Suprapubic skin (tissue), 4 donors: Measurements from ENCODE around the gene CALN1. TPM values are rescaled to one million over a fixed set of nuclear protein-coding genes. Genes with fewer than 3 reads are reported as not detected.

ENCODE experiments used
- DNase-seq, 2 donors: peaks; one replicate each; pipeline ENCODE4 v3.0.0-alpha.2; 2019; ENCODE audit warnings: low spot score in 2 of 2
- H3K27ac ChIP-seq: fragments of 200-600 bp; sonication (generic); one replicate; pipeline ENCODE4 v1.5.1; 2019
- H3K27me3 ChIP-seq: fragments of 200-600 bp; sonication (generic); one replicate; pipeline ENCODE4 v1.5.1; 2019
- H3K36me3 ChIP-seq: fragments of 200-600 bp; sonication (generic); one replicate; pipeline ENCODE4 v1.5.1; 2019
- H3K4me1 ChIP-seq: fragments of 200-600 bp; sonication (generic); one replicate; pipeline ENCODE4 v1.5.1; 2019
- H3K4me3 ChIP-seq: fragments of 200-600 bp; sonication (generic); one replicate; pipeline ENCODE4 v1.5.1; 2019; ENCODE audit warnings: mild to moderate bottlenecking
- H3K9me3 ChIP-seq: fragments of 200-600 bp; sonication (generic); one replicate; pipeline ENCODE4 v1.5.1; 2019
- CTCF ChIP-seq, 2 donors: fragments of 200-600 bp in 1 of 2; fragments of 450-650 bp in 1 of 2; sonication (generic) in 1 of 2; IDR thresholded peaks; one replicate each; pipeline ENCODE4 v1.5.1; 2016 to 2019; ENCODE audit warnings: antibody characterized with exemption in 2 of 2, mild to moderate bottlenecking in 1 of 2, moderate library complexity in 1 of 2
- EP300 ChIP-seq: sonication (generic); formaldehyde crosslinking; IDR thresholded peaks from one replicate; pipeline ENCODE4 v1.6.1; 2017; ENCODE audit warnings: antibody characterized with exemption
- POLR2A ChIP-seq, 2 donors: fragments of 450-650 bp; IDR thresholded peaks; one replicate each; pipeline ENCODE4 v1.6.1; 2017; ENCODE audit warnings: antibody characterized with exemption in 2 of 2, mild to moderate bottlenecking in 2 of 2, moderate library complexity in 2 of 2
- POLR2AphosphoS5 ChIP-seq, 3 donors: sonication (generic); formaldehyde crosslinking; IDR thresholded peaks; one replicate each; pipeline ENCODE4 v1.6.1; 2017; ENCODE audit warnings: antibody characterized with exemption in 3 of 3
- WGBS: methylation state at CpG from one replicate; pipeline ENCODE4 v1.1.5; 2018; 5-methylcytosine and 5-hydroxymethylcytosine counted together
- total RNA-seq, 4 donors: library from RNA; depleted of rRNA; stranded (reverse); fragments of >200 nt; gene quantifications; one replicate each; pipeline ENCODE4 v1.1.0, GENCODE V29; 2016

The CALN1 gene
- total RNA-seq, 4 donors from 2014 or later = 0.91 to 10.0 (median 3.9) TPM

- Histone ChIP-seq H3K9me3 (no peaks in the 10 kb centered on the region), H3K36me3 (no peaks in the 10 kb centered on the region), H3K4me1 (no peaks in the 10 kb centered on the region), H3K27me3 (no peaks in the 10 kb centered on the region), H3K4me3 (no peak overlapping the region), H3K27ac (no peak overlapping the region)
- 55% methylated on average over 1 of the region's 1 CpG for WGBS
- TF ChIP-seq EP300 (no peak), POLR2AphosphoS5 (IDR thresholded peaks at IDR 0.05) (no peak), CTCF (IDR thresholded peaks at IDR 0.05) (no peak), POLR2A (IDR thresholded peaks at IDR 0.05) (no peak)
- DNase-seq = no peak
Observed at GRCh38 chr7:71817916-71818315, 594.2 kb downstream of the CALN1 start.

- Histone ChIP-seq H3K9me3 (no peaks in the 10 kb centered on the region), H3K4me3 (no peak overlapping the region), H3K27me3 (no peaks in the 10 kb centered on the region), H3K4me1 (no peaks in the 10 kb centered on the region), H3K36me3 (no peaks in the 10 kb centered on the region), H3K27ac (no peak overlapping the region)
- TF ChIP-seq EP300 (no peak), POLR2AphosphoS5 (IDR thresholded peaks at IDR 0.05) (no peak), CTCF (IDR thresholded peaks at IDR 0.05) (no peak), POLR2A (IDR thresholded peaks at IDR 0.05) (no peak)
- 59% methylated on average over 1 of the region's 1 CpG for WGBS
- DNase-seq = no peak
Observed at GRCh38 chr7:71808115-71808514, 604.0 kb downstream of the CALN1 start.

- Histone ChIP-seq H3K4me1 (no peaks in the 10 kb centered on the region), H3K27me3 (no peaks in the 10 kb centered on the region), H3K9me3 (no peaks in the 10 kb centered on the region), H3K4me3 (no peak overlapping the region), H3K36me3 (no peaks in the 10 kb centered on the region), H3K27ac (no peak overlapping the region)
- DNase-seq = no peak
- TF ChIP-seq POLR2A (IDR thresholded peaks at IDR 0.05) = no peak
- no peak for TF ChIP-seq CTCF (IDR thresholded peaks at IDR 0.05)
- no peak for TF ChIP-seq EP300
- no peak for TF ChIP-seq POLR2AphosphoS5 (IDR thresholded peaks at IDR 0.05)
- WGBS = 82% methylated on average over 3 of the region's 3 CpGs
Observed at GRCh38 chr7:71804256-71804655, 607.9 kb downstream of the CALN1 start.

GRCh38 chr7:71801976-71802375, 610.2 kb downstream of the CALN1 start:
- no peak for TF ChIP-seq POLR2AphosphoS5 (IDR thresholded peaks at IDR 0.05)
- TF ChIP-seq CTCF (IDR thresholded peaks at IDR 0.05) = no peak
- no peak for TF ChIP-seq EP300
- no peak for TF ChIP-seq POLR2A (IDR thresholded peaks at IDR 0.05)

GRCh38 chr7:71800321-71800720, 611.8 kb downstream of the CALN1 start:
- H3K4me1 ChIP-seq = no peaks in the 10 kb centered on the region
- no peak overlapping the region for H3K27ac ChIP-seq
- DNase-seq = no peak
- 87% methylated on average over 11 of the region's 11 CpGs for WGBS
- TF ChIP-seq CTCF (IDR thresholded peaks at IDR 0.05) (no peak), POLR2A (IDR thresholded peaks at IDR 0.05) (no peak), POLR2AphosphoS5 (IDR thresholded peaks at IDR 0.05) (no peak), EP300 (no peak)
- H3K36me3 ChIP-seq = no peaks in the 10 kb centered on the region
- no peaks in the 10 kb centered on the region for H3K9me3 ChIP-seq
- H3K27me3 ChIP-seq = no peaks in the 10 kb centered on the region
- H3K4me3 ChIP-seq = no peak overlapping the region

More at GRCh38 chr7:71801976-71802375, 610.2 kb downstream of the CALN1 start:
- 75% methylated on average over 4 of the region's 4 CpGs for WGBS
- DNase-seq = no peak
- H3K27ac ChIP-seq = no peak overlapping the region
- H3K27me3 ChIP-seq = no peaks in the 10 kb centered on the region
- no peaks in the 10 kb centered on the region for H3K4me1 ChIP-seq
- H3K4me3 ChIP-seq = no peak overlapping the region
- no peaks in the 10 kb centered on the region for H3K9me3 ChIP-seq
- no peaks in the 10 kb centered on the region for H3K36me3 ChIP-seq
